ENCODE data around the gene DEDD2.

DNA sequence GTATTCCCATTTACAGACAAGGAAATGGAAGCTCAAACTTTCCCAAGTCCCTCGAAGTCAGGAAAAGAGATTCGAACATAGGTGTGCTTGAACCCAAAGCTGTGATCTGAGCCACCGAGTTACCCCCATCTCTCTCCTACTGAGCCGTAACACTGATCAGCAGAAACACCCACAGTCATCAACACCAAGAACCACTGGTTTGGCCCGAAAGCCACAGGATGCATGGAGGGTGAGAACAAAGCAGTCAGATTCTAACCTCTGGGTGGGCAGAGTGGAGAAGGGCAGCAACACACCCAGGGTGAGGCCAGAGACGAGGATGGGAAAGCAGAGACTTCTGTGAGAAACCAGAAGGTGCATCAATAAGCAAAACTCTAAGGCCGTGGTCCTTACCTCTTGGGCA is 57.5 kb downstream of the DEDD2 start:
- TF ChIP-seq, protein P1, sequence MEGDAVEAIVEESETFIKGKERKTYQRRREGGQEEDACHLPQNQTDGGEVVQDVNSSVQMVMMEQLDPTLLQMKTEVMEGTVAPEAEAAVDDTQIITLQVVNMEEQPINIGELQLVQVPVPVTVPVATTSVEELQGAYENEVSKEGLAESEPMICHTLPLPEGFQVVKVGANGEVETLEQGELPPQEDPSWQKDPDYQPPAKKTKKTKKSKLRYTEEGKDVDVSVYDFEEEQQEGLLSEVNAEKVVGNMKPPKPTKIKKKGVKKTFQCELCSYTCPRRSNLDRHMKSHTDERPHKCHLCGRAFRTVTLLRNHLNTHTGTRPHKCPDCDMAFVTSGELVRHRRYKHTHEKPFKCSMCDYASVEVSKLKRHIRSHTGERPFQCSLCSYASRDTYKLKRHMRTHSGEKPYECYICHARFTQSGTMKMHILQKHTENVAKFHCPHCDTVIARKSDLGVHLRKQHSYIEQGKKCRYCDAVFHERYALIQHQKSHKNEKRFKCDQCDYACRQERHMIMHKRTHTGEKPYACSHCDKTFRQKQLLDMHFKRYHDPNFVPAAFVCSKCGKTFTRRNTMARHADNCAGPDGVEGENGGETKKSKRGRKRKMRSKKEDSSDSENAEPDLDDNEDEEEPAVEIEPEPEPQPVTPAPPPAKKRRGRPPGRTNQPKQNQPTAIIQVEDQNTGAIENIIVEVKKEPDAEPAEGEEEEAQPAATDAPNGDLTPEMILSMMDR (IDR thresholded peaks at IDR 0.05), result no peak
- no peak for TF ChIP-seq POLR2A (IDR thresholded peaks at IDR 0.05)
